ENCODE data around the gene URB1. TPM values are rescaled to one million over a fixed set of nuclear protein-coding genes. Genes with fewer than 3 reads are reported as not detected.

The URB1 gene
- total and polyA plus RNA-seq, 2 experiments from 2014 or later, result 7.7 to 44.1 TPM

DNA sequence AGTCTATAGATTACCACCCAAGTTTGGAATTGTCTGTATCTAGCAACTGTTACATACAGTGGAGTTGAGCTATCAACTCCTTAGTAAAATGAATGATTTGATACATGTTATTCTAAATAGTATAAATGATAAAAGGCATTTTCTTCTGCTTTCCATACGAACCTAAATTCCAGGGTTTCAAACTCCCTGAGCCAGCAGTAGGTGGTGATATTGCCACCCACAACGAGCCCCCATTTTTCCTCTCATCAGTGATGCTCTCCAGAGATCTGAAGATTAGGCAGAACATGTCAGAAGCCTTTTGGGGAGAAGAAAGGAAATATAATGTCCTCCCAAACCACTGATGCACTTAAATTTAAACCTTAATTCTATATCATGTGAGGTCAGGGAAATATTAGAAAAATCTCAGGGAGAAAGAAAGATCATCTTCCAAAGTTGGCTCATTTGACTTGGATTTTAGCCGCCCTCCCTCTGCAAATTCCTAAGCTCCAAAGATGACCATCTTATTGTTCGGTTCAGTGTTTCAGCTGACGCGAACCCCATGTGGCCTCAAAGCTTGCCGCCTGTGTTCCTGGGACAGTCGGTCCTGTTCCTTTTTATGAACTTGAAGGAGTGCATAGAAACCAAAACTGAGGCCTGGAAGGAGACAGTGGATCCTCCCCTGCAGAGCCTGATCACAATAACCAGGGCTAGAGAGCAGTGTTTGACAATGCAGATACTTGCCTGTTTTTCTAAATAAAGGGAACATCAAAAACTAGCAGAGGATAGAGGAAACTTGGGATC, 22.0 kb upstream of the URB1 start (continued):
- TF ChIP-seq, protein P1, sequence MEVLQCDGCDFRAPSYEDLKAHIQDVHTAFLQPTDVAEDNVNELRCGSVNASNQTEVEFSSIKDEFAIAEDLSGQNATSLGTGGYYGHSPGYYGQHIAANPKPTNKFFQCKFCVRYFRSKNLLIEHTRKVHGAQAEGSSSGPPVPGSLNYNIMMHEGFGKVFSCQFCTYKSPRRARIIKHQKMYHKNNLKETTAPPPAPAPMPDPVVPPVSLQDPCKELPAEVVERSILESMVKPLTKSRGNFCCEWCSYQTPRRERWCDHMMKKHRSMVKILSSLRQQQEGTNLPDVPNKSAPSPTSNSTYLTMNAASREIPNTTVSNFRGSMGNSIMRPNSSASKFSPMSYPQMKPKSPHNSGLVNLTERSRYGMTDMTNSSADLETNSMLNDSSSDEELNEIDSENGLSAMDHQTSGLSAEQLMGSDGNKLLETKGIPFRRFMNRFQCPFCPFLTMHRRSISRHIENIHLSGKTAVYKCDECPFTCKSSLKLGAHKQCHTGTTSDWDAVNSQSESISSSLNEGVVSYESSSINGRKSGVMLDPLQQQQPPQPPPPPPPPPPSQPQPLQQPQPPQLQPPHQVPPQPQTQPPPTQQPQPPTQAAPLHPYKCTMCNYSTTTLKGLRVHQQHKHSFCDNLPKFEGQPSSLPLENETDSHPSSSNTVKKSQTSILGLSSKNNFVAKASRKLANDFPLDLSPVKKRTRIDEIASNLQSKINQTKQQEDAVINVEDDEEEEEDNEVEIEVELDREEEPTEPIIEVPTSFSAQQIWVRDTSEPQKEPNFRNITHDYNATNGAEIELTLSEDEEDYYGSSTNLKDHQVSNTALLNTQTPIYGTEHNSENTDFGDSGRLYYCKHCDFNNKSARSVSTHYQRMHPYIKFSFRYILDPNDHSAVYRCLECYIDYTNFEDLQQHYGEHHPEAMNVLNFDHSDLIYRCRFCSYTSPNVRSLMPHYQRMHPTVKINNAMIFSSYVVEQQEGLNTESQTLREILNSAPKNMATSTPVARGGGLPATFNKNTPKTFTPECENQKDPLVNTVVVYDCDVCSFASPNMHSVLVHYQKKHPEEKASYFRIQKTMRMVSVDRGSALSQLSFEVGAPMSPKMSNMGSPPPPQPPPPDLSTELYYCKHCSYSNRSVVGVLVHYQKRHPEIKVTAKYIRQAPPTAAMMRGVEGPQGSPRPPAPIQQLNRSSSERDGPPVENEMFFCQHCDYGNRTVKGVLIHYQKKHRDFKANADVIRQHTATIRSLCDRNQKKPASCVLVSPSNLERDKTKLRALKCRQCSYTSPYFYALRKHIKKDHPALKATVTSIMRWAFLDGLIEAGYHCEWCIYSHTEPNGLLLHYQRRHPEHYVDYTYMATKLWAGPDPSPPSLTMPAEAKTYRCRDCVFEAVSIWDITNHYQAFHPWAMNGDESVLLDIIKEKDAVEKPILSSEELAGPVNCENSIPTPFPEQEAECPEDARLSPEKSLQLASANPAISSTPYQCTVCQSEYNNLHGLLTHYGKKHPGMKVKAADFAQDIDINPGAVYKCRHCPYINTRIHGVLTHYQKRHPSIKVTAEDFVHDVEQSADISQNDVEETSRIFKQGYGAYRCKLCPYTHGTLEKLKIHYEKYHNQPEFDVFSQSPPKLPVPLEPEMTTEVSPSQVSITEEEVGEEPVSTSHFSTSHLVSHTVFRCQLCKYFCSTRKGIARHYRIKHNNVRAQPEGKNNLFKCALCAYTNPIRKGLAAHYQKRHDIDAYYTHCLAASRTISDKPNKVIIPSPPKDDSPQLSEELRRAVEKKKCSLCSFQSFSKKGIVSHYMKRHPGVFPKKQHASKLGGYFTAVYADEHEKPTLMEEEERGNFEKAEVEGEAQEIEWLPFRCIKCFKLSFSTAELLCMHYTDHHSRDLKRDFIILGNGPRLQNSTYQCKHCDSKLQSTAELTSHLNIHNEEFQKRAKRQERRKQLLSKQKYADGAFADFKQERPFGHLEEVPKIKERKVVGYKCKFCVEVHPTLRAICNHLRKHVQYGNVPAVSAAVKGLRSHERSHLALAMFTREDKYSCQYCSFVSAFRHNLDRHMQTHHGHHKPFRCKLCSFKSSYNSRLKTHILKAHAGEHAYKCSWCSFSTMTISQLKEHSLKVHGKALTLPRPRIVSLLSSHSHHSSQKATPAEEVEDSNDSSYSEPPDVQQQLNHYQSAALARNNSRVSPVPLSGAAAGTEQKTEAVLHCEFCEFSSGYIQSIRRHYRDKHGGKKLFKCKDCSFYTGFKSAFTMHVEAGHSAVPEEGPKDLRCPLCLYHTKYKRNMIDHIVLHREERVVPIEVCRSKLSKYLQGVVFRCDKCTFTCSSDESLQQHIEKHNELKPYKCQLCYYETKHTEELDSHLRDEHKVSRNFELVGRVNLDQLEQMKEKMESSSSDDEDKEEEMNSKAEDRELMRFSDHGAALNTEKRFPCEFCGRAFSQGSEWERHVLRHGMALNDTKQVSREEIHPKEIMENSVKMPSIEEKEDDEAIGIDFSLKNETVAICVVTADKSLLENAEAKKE (CRISPR knock-in tag; IDR thresholded peaks at IDR 0.05), result no peak
- TF ChIP-seq, protein P2, sequence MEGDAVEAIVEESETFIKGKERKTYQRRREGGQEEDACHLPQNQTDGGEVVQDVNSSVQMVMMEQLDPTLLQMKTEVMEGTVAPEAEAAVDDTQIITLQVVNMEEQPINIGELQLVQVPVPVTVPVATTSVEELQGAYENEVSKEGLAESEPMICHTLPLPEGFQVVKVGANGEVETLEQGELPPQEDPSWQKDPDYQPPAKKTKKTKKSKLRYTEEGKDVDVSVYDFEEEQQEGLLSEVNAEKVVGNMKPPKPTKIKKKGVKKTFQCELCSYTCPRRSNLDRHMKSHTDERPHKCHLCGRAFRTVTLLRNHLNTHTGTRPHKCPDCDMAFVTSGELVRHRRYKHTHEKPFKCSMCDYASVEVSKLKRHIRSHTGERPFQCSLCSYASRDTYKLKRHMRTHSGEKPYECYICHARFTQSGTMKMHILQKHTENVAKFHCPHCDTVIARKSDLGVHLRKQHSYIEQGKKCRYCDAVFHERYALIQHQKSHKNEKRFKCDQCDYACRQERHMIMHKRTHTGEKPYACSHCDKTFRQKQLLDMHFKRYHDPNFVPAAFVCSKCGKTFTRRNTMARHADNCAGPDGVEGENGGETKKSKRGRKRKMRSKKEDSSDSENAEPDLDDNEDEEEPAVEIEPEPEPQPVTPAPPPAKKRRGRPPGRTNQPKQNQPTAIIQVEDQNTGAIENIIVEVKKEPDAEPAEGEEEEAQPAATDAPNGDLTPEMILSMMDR (conservative IDR thresholded peaks at IDR 0.05; ENCODE audit: low read depth in 2 of 2), result peak; percentile 40 to 54
- no peak for TF ChIP-seq NANOG (IDR thresholded peaks at IDR 0.05; ENCODE audit: borderline replicate concordance)

DNA sequence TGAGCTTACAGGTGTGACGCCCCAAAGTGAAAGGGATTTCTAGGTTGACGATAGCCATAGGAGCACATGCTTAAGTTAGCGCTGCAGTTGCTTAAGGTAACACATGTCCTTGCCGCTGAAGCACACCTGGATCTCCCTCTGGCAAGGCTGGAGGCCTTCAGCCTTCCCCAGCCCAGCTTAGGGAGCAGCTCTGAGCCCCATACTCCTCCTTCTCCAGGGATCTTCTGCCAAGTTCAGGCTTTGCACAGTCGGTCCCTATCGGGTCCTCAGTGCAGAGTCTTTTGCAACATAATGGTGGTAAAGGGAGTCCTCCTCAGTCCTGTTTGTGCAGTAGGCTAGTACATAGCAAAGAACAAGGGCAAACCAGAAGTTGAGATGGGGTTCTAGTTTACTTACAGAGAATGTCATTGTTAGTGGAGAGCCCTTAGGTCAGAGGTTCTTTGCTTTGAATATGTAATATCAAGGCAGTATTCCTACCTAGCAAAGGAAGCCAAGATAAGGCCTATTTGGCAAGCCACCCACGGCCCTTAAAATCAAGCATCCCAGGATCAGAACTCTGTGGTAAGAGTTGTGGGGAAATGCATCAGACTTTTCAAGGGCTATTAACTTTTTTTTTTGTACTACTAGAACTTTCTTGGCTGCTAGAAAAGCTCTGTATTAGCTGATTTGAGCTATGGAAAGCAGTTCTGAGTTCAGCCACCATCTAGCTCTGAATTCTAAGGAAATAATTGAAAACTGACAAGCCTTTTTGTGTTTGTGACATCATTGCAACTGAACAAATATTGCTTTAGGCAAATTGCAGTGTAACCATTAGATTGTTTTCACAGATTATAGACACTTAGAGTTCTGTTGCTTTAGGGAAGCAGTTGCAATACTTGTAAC, 21.1 kb upstream of the URB1 start:
- Histone ChIP-seq H3K27me3 (ENCODE audit: insufficient read depth) (peaks cover 71% of the 10 kb centered on the region), H4K20me1 (replicated peaks; ENCODE audit: insufficient read depth) (0 out of 2 replicates have a peak, but pooled peaks cover 5% of the 10 kb centered on the region), H3K27ac (ENCODE audit: low read depth) (no peak overlapping the region), H3K4me3 (peak overlapping the region; percentile 82), H3K36me3 (ENCODE audit: insufficient read depth) (peaks cover 3% of the 10 kb centered on the region; the same call in 1 of the 2 replicates), H3K9me2 (ENCODE audit: insufficient read depth) (no peaks in the 10 kb centered on the region), H2AFZ (no peak overlapping the region; the same call in 1 of the 2 replicates), H3K79me2 (replicated peaks; ENCODE audit: insufficient read depth) (no peaks in the 10 kb centered on the region; the same call in 1 of the 2 replicates), H3K4me2 (peak overlapping the region; percentile 97), H3K4me1 (ENCODE audit: insufficient read depth) (peaks cover 34% of the 10 kb centered on the region), H3F3A (replicated peaks; ENCODE audit: low read depth) (peaks cover 17% of the 10 kb centered on the region; the same call in 1 of the 2 replicates)
- H3K4me1 Mint-ChIP-seq, result peaks cover 35% of the 10 kb centered on the region
- no peak for TF ChIP-seq POLR2AphosphoS5 (IDR thresholded peaks at IDR 0.05; ENCODE audit: low read depth)
- peak; percentile 73 for TF ChIP-seq JUNB (IDR thresholded peaks at IDR 0.05; ENCODE audit: unreplicated experiment)
- H3K4me3 Mint-ChIP-seq, result peak overlapping the region; percentile 76
- H3K36me3 Mint-ChIP-seq (ENCODE audit: low read depth), result no peaks in the 10 kb centered on the region
- DNase-seq (ENCODE audit: low spot score), result no peak
- peaks cover 45% of the 10 kb centered on the region for H3K27me3 Mint-ChIP-seq (ENCODE audit: insufficient read depth, low read depth, poor library complexity)
- H3K9me3 Mint-ChIP-seq, result no peaks in the 10 kb centered on the region
- ATAC-seq, result peak; percentile 10
- H3K27ac Mint-ChIP-seq, result no peak overlapping the region
